Ecto neural progenitor cell (in vitro differentiated cells): ENCODE results near the gene TCF3.
A peak's percentile ranks its signal among the peaks of the same experiment; 100 is the strongest.
"Not testable (repeated sequence)": the region's sequence is repeated elsewhere in the genome, so short reads cannot be mapped to it uniquely, and the experiment has no call there.

Source experiments
- DNase-seq: peaks from one replicate; pipeline ENCODE4 v3.0.0-alpha.2; 2018; ENCODE audit warnings: low spot score

TCF3 gene

GRCh38 chr19:1672769-1673644, 20.6 kb upstream of the TCF3 start:
- no peak for DNase-seq

DNA sequence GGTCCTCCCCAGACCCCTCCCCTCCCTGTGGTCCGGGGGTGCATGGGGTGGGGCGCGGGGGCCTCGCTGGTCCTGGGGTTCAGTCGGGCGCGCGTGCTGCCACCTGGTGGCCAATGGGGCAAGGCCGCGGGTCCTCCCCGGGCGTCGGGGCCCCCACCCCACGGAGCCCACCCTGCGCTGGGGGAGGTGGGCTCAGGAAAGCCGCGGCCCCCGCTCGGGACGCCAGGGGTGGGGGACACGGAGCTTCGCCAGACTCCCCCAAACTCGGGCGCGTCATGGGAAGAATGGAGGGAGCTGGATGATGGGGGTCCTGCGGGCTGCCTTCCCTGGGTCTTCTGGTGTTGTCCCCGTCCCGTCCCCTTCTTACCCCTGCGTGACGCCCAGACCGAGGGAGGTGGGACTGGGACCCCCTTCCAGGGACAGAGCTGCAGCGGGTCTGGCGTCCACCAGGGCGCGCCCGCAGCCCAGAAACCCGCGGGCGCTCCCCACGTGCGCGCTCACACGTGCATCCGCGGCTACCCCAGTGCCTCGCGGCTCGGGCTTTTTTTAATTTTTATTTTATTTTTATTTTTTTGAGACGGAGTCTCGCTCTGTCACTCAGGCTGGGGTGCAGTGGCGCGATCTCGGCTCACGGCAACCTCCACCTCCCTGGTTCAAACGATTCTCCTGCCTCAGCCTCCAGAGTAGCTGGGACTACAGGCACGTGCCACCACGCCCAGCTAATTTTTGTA, 19.8 kb upstream of the TCF3 start:
- DNase-seq: peak; percentile 77

DNA sequence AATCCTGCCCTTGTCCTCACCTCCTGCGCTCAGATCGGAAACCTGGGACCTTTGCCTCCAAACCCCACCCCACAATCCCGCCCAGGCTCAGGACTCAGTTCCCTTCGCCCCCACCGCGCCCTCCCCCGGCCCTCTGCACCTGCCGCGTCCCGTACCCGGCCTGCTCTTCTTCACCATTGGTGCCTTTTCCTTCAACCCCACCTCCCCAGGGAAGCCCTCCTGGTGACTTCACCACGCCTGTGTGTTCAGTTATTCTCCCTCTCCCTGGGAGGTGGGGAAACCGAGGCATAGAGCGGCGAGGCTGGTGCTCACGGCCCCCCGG, 19.3 kb upstream of the TCF3 start:
- DNase-seq: no peak

- not testable (repeated sequence) for DNase-seq
These were observed 18.3 kb upstream of the TCF3 start for GRCh38 chr19:1670747-1671146.

DNA sequence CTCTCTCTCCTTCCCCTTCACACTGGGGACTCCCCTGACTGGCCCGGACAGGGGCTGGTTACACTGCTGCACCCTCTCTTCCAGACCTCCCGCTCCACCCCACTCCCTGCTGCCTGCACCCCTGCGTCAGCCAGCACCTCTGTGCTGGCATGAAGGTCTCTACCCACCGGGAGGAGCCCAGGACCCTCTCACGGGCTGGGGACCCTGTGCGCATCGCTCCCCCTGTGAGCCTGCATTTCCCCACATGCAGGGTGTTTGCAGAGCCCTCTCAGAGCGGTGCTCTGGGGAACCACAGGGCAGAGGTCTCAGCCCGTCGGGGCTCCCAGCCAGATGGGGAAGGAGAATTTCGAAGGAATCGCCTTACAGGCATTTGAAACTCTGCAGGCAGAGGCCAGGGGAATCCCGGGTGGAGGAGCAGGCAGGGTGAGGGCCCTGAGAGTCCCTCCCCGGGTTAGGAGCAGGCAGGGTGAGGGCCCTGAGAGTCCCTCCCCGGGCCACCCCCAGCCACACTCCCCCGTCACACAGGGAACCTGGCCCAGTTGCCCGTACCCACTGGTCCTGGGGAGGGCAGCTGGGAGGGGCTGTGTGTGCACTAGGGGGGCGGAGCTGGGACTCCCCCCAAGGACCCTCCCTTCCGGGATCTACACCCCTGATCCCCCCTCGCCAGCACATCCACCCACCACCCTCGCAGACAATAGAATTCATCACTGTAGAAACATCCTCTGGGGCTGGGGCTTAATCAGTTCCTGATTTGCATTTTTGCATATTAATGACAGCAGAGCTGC, 16.3 kb upstream of the TCF3 start:
- DNase-seq: no peak

DNA sequence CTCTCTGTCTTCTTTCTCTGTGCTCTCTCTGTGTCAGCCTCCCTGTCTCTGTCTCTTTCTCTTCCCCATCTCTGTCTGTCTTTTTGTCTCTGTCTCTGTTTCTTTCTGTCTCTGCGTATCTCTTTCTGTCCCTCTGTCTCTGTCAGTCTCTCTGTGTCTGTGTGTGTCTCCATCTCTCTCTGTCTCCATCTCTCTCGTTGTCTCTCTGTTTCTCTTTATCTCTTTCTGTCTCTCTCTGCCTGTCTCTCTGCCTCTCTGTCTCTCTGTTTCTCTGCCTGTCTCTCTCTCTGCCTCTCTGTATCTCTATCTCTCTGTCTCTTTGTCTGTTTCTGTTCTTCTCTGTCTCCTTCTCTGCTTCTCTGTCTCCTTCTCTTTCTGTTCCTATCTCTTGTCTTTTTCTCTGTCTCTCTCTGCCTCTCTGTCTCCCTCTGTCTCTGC, 15.7 kb upstream of the TCF3 start:
- DNase-seq: no peak

DNA sequence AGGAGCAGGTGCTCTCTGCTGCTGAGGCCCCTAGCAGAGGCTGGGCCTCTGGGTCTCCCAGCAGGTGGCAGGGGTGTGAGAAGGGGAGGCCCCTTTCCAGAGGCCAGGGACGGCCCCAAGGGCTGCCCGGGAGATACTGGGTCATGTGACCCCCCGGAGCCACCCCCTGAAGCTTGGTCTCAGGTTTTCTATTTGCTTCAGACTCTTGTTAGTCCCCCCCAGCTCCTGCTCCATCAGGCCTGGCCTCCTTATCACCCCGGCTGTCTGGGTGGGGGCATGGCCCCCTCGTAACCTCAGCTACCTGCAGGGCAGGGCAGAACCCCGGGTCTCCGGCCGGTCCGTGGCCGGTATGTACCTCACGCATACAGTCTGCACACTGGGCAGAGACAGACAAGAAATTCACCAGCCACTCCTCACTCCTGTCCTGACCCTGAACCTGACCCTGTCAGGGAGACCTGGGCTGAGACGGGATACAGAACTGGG, 13.2 kb upstream of the TCF3 start:
- DNase-seq: no peak

DNA sequence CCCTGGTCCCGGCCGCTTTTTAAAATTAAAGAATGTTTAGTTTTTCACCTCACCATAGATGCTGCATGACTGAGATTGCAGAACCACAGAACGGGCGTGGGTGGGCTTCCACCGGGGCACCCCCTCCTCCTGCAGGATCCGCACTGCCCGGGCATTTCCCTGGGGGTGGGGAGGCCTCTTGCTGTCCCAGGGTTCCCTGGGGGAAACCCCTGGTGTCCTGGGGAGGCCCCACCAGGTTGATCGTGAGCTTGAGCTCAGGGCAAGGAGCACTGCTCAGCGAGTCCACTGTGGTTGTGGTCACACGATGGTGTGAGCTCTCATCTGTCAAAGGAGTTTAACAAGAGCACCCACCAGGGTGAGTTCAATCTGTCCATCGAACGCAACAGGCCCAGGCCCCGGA, 11.4 kb upstream of the TCF3 start:
- no peak for DNase-seq

GRCh38 chr19:1663227-1663626, 10.8 kb upstream of the TCF3 start:
- not testable (repeated sequence) for DNase-seq

DNA sequence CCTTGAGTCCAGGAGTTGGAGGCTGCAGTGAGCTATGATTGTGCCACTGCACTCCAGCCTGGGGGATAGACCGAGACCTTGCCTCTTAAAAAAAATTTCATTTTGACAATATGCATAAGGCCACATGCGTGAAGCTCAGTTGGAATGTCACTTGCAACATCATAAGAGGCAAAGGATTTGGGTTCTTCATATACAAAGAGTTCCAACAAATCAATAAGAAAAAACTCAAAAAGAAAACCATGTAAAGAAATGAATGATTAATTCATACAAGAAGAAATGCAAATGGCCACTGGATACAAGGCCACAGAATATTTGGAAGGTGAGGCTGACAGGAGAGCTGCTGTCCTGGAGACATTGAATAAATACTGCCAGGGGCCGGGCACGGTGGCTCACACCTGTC, 9.6 kb upstream of the TCF3 start:
- no peak for DNase-seq

- DNase-seq: no peak
These were observed 6.6 kb upstream of the TCF3 start for GRCh38 chr19:1659084-1659427.

GRCh38 chr19:1658150-1659083, 6.0 kb upstream of the TCF3 start:
- DNase-seq: peak; percentile 46

GRCh38 chr19:1657746-1658145, 5.3 kb upstream of the TCF3 start:
- no peak for DNase-seq

GRCh38 chr19:1656988-1657536, 4.6 kb upstream of the TCF3 start:
- DNase-seq: no peak

GRCh38 chr19:1655987-1656608, 3.7 kb upstream of the TCF3 start:
- DNase-seq: no peak

DNA sequence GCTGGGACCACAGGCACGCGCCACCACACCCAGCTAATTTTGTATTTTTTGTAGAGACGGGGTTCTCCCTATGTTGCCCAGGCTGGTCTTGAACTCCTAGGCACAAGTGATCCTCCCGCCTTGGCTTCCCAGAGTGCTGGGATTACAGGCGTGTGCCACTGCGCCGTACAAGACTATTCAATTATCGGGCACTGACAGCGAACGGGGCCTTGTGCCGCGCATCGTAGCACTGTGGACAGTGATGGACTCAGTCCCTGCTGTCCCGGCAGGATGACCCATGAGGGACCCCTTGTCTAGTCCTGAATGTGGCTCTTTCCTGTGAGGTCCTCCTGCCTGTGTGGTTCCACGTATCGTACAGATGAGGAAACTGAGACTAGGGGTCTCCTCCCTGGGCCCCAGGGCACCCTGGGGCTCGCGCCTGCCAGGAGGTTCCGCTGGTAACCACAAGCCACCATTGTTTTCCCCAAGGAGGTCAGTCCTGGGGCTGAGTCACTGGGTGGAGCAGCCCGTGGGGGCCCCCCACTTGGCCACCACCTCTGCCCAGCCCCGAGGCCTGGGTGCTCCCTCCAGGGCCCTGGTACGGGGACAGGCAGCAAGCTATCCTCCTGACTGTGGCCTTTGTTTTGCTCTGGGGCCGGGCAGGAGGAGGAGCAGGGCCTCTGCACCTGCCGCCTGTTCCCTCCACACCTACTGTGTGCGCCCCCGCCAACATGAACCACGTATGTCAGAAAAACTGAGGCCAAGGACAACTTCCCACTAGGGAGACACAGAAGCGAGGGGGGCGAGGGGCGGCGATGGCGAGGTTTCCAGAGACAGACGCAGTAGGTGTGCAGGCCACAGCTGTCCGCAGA, 2.9 kb upstream of the TCF3 start:
- DNase-seq: no peak

- DNase-seq: no peak
These were observed 1.9 kb upstream of the TCF3 start for GRCh38 chr19:1654178-1654792.

DNA sequence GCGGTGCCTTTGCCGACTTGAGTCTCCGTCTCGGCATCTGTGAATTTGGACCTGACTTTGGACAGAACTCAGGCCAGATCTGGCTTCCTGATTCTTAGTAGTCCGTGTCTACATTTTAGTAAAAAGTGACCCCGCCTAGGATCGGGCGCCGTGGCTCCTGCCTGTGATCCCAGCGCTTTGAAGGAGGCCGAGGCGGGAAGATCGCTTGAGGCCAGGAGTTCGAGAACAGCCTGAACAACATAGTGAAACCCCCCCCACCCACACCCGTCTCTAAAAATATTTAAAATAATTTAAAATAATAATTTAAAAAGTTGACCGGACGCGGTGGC, 849 bp upstream of the TCF3 start:
- DNase-seq: no peak

DNA sequence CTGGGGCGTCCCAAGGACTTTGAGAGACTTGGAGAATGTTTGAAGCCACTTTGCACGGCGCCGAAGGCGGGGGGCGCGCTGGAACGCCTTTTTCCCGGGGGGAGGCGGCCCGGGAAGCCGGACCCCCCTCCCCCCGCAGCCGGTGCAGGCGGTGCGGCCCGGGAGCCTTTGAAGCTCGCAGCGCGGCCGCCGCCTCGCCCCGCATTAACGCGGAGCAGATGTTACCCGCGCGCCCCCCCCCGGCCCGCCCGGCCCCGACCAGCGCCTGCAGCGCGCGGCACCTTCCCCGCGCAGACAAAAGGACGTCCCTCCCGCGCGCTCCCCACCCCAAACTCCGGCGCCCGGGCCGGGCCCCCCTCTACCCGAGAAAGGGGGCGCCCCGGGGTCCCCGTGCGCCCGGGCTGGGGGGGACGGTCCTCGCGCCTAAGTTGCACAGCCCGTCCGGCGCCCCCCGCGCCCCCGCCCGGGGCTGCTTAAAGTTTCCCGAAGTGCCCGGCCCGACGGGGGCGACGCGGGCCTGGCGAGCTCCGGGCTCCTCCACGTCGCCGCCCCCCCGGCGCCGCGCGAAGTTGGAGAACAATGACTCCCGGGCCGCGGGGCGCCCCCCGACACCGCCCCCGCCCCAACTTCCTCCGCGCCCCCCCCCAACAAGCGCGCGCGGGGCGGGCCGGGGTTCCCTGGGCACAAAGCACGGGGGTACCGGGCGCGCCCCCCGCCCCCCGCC, 685 bp downstream of the TCF3 start:
- peak; percentile 71 for DNase-seq
